ENCODE results near the gene SLC38A9.

SLC38A9 gene

DNA sequence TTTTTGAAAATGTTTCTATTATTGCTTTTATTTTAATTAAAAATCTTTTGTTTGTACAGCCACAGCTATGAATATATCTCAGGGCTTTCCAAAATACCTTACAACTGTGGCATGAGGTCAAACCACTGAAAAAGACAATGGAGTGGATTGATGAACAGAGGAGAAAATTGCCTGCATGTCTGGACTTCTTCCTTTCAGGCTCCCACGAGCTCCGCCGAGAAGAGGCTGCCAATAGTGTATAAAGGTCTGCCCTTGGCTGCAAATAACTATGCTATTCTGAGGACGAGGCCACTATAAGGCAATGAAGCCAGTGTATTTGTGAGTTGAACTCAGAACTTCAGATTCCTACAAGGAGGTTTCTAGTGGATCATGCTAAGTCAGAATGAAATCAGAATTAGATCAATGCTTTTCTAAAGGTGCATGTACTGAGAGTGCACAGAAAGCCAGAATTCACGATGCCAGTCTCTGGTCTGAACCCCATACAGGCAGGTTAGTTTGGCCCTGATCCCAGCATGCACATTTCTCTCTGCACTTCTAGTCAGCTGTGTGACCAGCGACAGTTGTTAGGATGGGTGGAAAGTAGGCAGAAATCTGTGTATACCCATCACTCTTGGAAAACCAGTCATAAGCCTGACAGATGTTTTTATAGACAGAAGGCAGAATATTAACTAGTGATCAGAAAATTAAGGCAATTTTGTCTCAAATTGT is 134.6 kb downstream of the SLC38A9 start:
- DNase-seq: peak; percentile 31

DNA sequence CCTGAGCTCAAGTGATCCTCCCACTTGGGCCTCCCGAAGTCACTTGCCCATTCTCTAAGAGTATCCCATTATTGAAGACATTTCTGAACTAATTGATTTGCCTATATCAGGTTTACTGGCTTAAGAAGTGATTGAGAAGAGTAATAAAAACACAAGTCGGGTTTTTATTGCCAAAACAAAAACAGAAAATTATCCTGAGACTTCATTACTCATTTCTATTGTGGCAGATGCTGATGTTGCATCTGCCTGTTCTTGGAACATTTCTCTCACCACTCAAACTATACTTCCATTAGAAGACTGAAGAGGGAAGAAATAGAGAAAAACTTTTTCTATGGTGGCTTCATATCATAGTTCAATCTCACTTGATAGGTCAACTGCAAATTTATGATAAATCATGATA is 135.5 kb downstream of the SLC38A9 start:
- DNase-seq: no peak
